TTC549 (cell line): Measurements from ENCODE around the gene RAB28.

Source experiments
- FAIRE-seq: peaks from 2 replicates; lab custom pipeline; 2012; peaks lifted over from hg19 to GRCh38; lab: Jason Lieb, UNC

The RAB28 gene

GRCh38 chr4:13484122-13484748, at the start of gene RAB28:
TSS of gene RAB28 (minus strand) at chr4:13484340.
- no peak for FAIRE-seq

GRCh38 chr4:13531625-13531998, 47.5 kb upstream of the RAB28 start:
- no peak for FAIRE-seq

- FAIRE-seq = no peak
Observed at GRCh38 chr4:13530823-13531624, 46.9 kb upstream of the RAB28 start.

- FAIRE-seq = no peak
Observed at GRCh38 chr4:13529128-13529919, 45.2 kb upstream of the RAB28 start.

GRCh38 chr4:13528821-13529127, 44.6 kb upstream of the RAB28 start:
- no peak for FAIRE-seq

GRCh38 chr4:13527981-13528820, 44.1 kb upstream of the RAB28 start:
- FAIRE-seq = no peak

GRCh38 chr4:13527192-13527980, 43.2 kb upstream of the RAB28 start:
- no peak for FAIRE-seq

GRCh38 chr4:13526658-13527057, 42.5 kb upstream of the RAB28 start:
- FAIRE-seq = no peak

- no peak for FAIRE-seq
Observed at GRCh38 chr4:13525606-13526281, 41.6 kb upstream of the RAB28 start.

GRCh38 chr4:13524504-13525243, 40.5 kb upstream of the RAB28 start:
- FAIRE-seq = no peak

- FAIRE-seq = no peak
Observed at GRCh38 chr4:13523591-13524503, 39.7 kb upstream of the RAB28 start.

- no peak for FAIRE-seq
Observed at GRCh38 chr4:13523105-13523477, 39.0 kb upstream of the RAB28 start.

GRCh38 chr4:13522282-13523104, 38.4 kb upstream of the RAB28 start:
- no peak for FAIRE-seq

- FAIRE-seq = no peak
Observed at GRCh38 chr4:13521047-13521446, 36.9 kb upstream of the RAB28 start.

GRCh38 chr4:13516315-13516860, 32.2 kb upstream of the RAB28 start:
- no peak for FAIRE-seq

GRCh38 chr4:13515268-13515667, 31.1 kb upstream of the RAB28 start:
- no peak for FAIRE-seq

- no peak for FAIRE-seq
Observed at GRCh38 chr4:13514722-13515121, 30.6 kb upstream of the RAB28 start.

- no peak for FAIRE-seq
Observed at GRCh38 chr4:13511101-13511500, 27.0 kb upstream of the RAB28 start.
